Measurements from ENCODE around the gene ZBP1.

GRCh38 chr20:57605045-57605444 is 15.2 kb downstream of the ZBP1 start:
- TF ChIP-seq CTCF (IDR thresholded peaks at IDR 0.05) (no peak), POLR2A (IDR thresholded peaks at IDR 0.05) (no peak)
